Heart right ventricle (tissue), 16 donors: ENCODE results near the gene ZDBF2. TPM values are rescaled to one million over a fixed set of nuclear protein-coding genes. Genes with fewer than 3 reads are reported as not detected.
"Not testable (repeated sequence)": the region's sequence is repeated elsewhere in the genome, so short reads cannot be mapped to it uniquely, and the experiment has no call there.

Experiments used
- ATAC-seq, 8 donors: fragments of 200-7000 bp; cut with Tn5 transposase; one replicate each; pipeline ENCODE4 v1.9.1; 2020; ENCODE audit warnings: mild to moderate bottlenecking in 8 of 8, moderate library complexity in 8 of 8, moderate number of reproducible peaks in 1 of 8
- DNase-seq, 2 donors: peaks; one replicate each; pipeline ENCODE4 v3.0.0-alpha.2; 2020
- H3K27ac ChIP-seq, 10 donors: fragments of 200-600 bp; sonication (generic) in 2 of 10; one replicate each; pipeline versions ENCODE4 v1.5.0 to v1.8.0; 2020 to 2022; ENCODE audit warnings: mild to moderate bottlenecking in 3 of 10
- H3K27me3 ChIP-seq, 7 donors: fragments of 200-600 bp; one replicate each; pipeline ENCODE4 v1.8.0; 2021 to 2022; ENCODE audit warnings: mild to moderate bottlenecking in 2 of 7
- H3K36me3 ChIP-seq, 9 donors: fragments of 200-600 bp; sonication (generic) in 1 of 9; one replicate each; pipeline versions ENCODE4 v1.5.0 to v1.8.0; 2020 to 2022; ENCODE audit warnings: mild to moderate bottlenecking in 2 of 9
- H3K4me1 ChIP-seq, 9 donors: fragments of 200-600 bp; sonication (generic) in 1 of 9; one replicate each; pipeline versions ENCODE4 v1.5.0 to v1.8.0; 2020 to 2022; ENCODE audit warnings: mild to moderate bottlenecking in 4 of 9
- H3K4me3 ChIP-seq, 10 donors: fragments of 200-600 bp; sonication (generic) in 2 of 10; one replicate each; pipeline versions ENCODE4 v1.5.0 to v1.8.0; 2020 to 2022; ENCODE audit warnings: mild to moderate bottlenecking in 7 of 10, moderate library complexity in 2 of 10
- H3K9me3 ChIP-seq, 11 donors: fragments of 200-600 bp in 10 of 11; sonication (generic) in 2 of 11; one replicate each; pipeline versions ENCODE4 v1.5.0 to v1.8.0; 2013 to 2022; ENCODE audit warnings: mild to moderate bottlenecking in 2 of 11, control low read depth in 1 of 11, moderate library complexity in 1 of 11
- WGBS, 2 donors: extraction: QIAGEN DNeasy Blood & Tissue Kit; methylation state at CpG; one replicate each; pipeline ENCODE4 v1.1.7; 2013; ENCODE audit warnings: inconsistent platforms in 1 of 2; 5-methylcytosine and 5-hydroxymethylcytosine counted together
- intact Hi-C, 10 donors: fragments of 100-400 bp; cut with DNase I; formaldehyde crosslinking; loops; one replicate each; pipeline versions ENCODE4 v1.11.1 to v1.14.2; 2022
- polyA plus RNA-seq, 2 donors: library from polyadenylated mRNA; stranded (reverse); fragments of 200-250 nt; gene quantifications; one replicate each; pipeline ENCODE4 v1.2.3, GENCODE V29; 2013
- total RNA-seq, 10 donors: library from RNA; stranded (reverse); fragmentation: NEBNext Ultra II Directional in 3 of 10; extraction: Animal tissue kit (Norgen Biotek cat#: 25700) in 3 of 10; gene quantifications; one replicate each; pipeline versions ENCODE4 v1.2.1 to v1.2.4, GENCODE V29; 2021 to 2023
- TF ChIP-seq, protein P1 (sequence below), 9 donors: fragments of 200-600 bp; sonication (generic) in 2 of 9; IDR thresholded peaks; one replicate each; pipeline versions ENCODE4 v1.5.0 to v1.8.0; 2021 to 2022; ENCODE audit warnings: antibody characterized with exemption in 9 of 9, mild to moderate bottlenecking in 5 of 9, moderate library complexity in 1 of 9
- donor health status: Arrhythmogenic right ventricular cardiomyopathy.
- donor health status: ischemic (EF 13 %, LVEDD 7.1; RV severe dilation, severe dysfunction).
- donor health status: healthy with polysubstance abuse.
- donor health status: DM: no; HTN: yes; CAD: no.
- donor health status: DM: no; HTN: no; CAD: no.
- donor health status: ischemic (EF 25% LVEDD 6.9; RV normal size, moderate dysfunction).
- donor health status: ischemic (EF 25% LVEDD 5.7; RV mildly dilated, moderate dysfunction).
- donor health status: healthy.
- donor health status: DM: yes; HTN: yes; CAD: no.
- donor health status: Ischemic cardiomyopathy.
- donor health status: ischemic (EF 35%, LVEDD 5.7; RV mildly dilated, moderate dysfunction).
- donor health status: nonischemic (EF 11% LVEDD 7.7; RV severe dilation, severe dysfunction).
- donor health status: DM: yes; HTN: yes; CAD: no.
- donor health status: PGD.
- donor health status: ischemic (EF 29% LVEDD 5.4; RV normal size, mild dysfunction).
- donor health status: nonischemic (EF 23%, LVEDD 6.1; RV moderate dilation, normal function).

The ZDBF2 gene
- total and polyA plus RNA-seq, 12 donors, result 0.72 to 15.6 (median 10.2) TPM

DNA sequence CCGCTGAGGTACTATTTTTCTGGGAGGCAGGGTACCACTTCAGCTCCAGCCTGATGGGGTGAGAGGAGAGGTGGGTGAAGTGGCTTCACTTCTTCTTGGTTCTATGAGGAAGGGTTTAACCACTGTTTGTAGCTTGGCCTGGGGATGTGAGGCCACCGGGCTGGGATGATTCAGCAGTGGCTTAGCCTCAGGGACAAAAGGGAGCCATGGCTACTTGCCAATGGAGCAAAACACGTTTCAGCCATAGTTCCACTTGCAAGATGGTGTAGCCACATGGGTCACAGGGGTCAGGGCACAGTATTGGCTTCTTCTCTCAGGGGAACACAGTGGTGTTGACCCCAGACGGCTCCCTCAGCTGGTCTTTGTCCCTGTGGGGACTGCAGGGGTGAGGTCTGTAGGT is 14.9 kb downstream of the ZDBF2 start:
- intact Hi-C loops, result no loop called here
- Histone ChIP-seq H3K4me3 (no peak overlapping the region), H3K27ac (no peak overlapping the region), H3K36me3 (peaks cover 0 to 25% (median 0%) of the 10 kb centered on the region in 9 donors), H3K4me1 (no peaks in the 10 kb centered on the region), H3K9me3 (peaks cover 0 to 30% (median 7%) of the 10 kb centered on the region in 11 donors), H3K27me3 (no peaks in the 10 kb centered on the region)
- no peak for DNase-seq
- TF ChIP-seq, protein P1, sequence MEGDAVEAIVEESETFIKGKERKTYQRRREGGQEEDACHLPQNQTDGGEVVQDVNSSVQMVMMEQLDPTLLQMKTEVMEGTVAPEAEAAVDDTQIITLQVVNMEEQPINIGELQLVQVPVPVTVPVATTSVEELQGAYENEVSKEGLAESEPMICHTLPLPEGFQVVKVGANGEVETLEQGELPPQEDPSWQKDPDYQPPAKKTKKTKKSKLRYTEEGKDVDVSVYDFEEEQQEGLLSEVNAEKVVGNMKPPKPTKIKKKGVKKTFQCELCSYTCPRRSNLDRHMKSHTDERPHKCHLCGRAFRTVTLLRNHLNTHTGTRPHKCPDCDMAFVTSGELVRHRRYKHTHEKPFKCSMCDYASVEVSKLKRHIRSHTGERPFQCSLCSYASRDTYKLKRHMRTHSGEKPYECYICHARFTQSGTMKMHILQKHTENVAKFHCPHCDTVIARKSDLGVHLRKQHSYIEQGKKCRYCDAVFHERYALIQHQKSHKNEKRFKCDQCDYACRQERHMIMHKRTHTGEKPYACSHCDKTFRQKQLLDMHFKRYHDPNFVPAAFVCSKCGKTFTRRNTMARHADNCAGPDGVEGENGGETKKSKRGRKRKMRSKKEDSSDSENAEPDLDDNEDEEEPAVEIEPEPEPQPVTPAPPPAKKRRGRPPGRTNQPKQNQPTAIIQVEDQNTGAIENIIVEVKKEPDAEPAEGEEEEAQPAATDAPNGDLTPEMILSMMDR (IDR thresholded peaks at IDR 0.05), result no peak
- no peak for ATAC-seq
- WGBS, 2 donors, result 76 to 89% methylated on average over 4 of the region's 4 CpGs

DNA sequence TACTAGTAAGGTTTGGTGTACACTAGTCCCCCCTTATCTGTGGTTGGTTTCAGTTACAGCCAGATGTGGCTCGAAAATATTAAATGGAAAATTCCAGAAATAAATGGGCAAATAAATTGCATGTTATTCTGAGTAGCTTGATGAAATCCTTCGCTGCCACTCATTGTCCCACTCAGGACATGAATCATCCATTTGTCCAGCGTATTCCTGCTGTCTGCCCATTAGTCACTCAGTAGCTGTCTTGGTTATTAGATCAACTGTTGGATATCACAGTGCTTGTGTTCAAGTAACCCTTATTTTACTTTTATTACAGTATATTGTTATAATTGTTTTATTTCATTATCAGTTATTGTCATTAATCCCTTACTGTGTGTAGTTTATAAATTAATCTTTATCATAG is 21.7 kb downstream of the ZDBF2 start:
- H3K9me3 ChIP-seq, result peaks cover 0 to 6% (median 0%) of the 10 kb centered on the region in 11 donors
- 76 to 80% methylated on average over 3 of the region's 3 CpGs for WGBS, 2 donors
- no peaks in the 10 kb centered on the region for H3K27me3 ChIP-seq
- no peak overlapping the region for H3K27ac ChIP-seq
- H3K4me3 ChIP-seq, result no peak overlapping the region
- peaks cover 0 to 28% (median 0%) of the 10 kb centered on the region in 9 donors for H3K36me3 ChIP-seq
- no peak for DNase-seq
- TF ChIP-seq, protein P1 (IDR thresholded peaks at IDR 0.05), result no peak
- intact Hi-C loops, result no loop called here
- ATAC-seq, result no peak
- H3K4me1 ChIP-seq, result no peaks in the 10 kb centered on the region

DNA sequence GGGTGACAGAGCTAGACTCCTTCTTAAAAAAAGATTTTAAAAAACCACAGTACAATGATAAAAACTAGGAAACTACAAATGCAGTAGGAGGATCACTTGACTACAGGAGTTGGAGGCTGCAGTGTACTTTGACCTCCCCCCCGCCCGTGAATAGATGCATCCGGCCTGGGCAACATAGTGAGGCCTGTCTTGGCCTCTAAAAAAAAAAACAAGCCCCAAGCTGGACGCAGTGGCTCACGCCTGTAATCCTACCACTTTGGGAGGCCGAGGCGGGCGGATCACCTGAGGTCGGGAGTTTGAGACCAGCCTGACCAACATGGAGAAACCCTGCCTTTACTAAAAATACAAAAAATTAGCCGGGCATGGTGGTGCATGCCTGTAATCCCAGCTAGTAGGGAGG is 25.1 kb downstream of the ZDBF2 start:
- H3K4me1 ChIP-seq, ATAC-seq, H3K4me3 ChIP-seq, H3K27ac ChIP-seq, H3K9me3 ChIP-seq, intact Hi-C loops, DNase-seq, H3K27me3 ChIP-seq: not testable (repeated sequence)
- peaks cover 0 to 19% (median 0%) of the 10 kb centered on the region in 9 donors for H3K36me3 ChIP-seq
- WGBS, 2 donors, result 91 to 93% methylated on average over 10 of the region's 10 CpGs

DNA sequence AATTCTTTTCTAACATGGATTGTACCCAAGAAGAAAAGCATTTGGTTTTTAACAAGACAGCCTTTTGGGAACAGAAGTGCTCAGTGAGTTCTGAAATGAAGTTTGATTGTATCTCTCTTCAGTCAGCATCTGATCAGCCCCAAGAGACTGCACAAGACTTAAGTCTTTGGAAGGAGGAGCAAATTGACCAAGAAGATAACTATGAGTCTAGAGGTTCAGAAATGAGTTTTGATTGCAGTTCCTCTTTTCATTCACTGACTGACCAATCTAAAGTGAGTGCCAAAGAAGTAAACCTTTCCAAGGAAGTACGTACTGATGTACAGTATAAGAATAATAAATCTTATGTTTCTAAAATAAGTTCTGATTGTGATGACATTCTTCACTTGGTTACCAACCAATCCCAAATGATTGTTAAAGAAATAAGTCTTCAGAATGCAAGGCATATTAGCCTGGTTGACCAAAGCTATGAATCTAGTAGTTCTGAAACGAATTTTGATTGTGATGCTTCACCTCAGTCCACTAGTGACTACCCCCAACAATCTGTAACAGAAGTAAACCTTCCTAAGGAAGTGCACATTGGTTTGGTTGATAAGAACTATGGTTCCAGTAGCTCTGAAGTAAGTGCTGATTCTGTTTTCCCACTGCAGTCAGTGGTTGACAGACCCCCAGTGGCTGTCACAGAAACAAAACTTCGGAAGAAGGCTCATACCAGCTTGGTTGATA is 31.2 kb downstream of the ZDBF2 start:
- WGBS, 2 donors, result 80 to 82% methylated on average over 3 of the region's 3 CpGs
- no peak for ATAC-seq

More for the DNA sequence above, 31.2 kb downstream of the ZDBF2 start:
- TF ChIP-seq, protein P1 (IDR thresholded peaks at IDR 0.05), result no peak
- intact Hi-C loops, result no loop called here
- Histone ChIP-seq H3K4me1 (no peaks in the 10 kb centered on the region), H3K4me3 (no peak overlapping the region), H3K27ac (no peak overlapping the region), H3K9me3 (no peaks in the 10 kb centered on the region), H3K27me3 (no peaks in the 10 kb centered on the region), H3K36me3 (peaks cover 0 to 16% (median 0%) of the 10 kb centered on the region in 9 donors)
- DNase-seq, result no peak
